Endometrium (tissue), 2 donors: ENCODE results near the gene KLF14.
"Not testable (repeated sequence)": the region's sequence is repeated elsewhere in the genome, so short reads cannot be mapped to it uniquely, and the experiment has no call there.

Source experiments
- FAIRE-seq: peaks from 2 replicates; lab custom pipeline; 2012; peaks lifted over from hg19 to GRCh38; lab: Jason Lieb, UNC
- donor health status: control.
- donor health status: control.

KLF14 gene

DNA sequence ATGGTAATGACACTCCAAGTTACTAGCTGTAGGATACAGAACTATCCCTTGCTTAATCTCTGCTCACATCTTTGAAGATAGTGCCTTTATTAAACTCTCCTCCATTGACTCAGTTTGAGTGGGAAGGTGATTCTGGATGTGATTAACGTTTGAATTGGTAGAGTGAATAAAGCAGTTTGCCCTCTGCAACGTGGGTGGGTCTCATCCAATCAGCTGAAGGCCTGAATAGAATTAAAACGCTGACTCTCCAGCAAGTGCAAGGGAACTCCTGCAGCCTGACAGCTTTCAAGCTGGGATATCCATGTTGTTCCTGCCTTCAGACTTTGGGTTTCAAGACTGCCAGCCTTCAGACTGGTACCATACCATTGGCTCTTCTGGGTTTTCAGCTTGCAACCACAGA, 21.6 kb downstream of the KLF14 start:
- FAIRE-seq = no peak

DNA sequence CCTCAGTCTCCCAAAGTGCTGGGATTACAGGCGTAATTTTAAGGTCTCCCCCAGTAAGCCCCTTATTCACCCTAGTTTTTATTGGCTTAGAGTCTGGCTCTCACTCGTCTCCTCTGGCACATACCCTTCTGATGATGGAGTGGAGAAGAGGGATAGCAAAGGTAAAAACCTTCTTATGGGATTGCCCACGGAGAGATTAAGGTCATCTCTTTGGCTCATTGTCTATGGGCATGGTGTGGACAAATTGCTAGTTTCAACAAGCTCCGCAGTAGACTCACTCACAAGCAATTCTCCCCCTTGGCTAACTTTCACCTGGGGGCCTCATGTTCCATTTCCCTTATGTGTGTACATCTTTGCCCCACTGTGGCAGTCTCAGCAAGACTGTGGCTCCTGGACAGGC, 25.2 kb downstream of the KLF14 start:
- no peak for FAIRE-seq

DNA sequence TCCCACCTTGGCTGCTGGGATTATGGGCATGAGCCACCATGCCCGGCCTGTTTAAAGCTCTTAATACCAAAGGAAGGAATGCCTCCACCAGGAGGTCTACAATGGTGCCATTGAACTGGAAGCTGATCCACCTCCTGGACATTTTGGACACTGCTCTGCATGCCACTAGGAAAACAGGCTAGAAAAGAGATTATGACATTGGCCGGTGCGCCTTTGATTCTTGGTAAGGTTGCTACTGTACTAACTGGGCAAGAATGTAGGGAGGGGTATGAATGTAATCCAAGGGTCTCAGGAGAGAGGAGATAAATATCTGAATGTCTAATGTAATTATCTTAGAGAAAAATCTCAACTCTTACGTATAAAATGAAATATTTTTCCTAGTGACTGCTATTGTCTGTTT, 26.0 kb downstream of the KLF14 start:
- no peak for FAIRE-seq

DNA sequence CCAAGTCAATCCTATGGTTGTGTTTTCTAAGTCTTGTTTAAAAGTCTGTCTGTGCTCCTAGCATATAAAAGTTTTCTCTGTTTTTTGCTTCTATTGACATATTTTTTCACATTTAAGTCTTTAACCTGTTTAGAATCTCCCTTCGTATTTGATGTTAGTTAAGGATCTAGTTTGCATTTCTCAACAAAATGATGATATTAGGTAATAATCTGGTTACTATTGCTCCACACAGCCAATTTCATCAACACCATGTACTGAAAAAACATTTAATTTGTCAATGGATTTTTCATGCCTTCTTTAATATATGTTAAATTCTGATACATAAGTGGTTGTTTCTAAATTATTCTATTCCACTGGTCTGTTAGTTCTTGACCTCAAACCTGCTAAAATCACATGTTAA, 30.2 kb downstream of the KLF14 start:
- FAIRE-seq = no peak

DNA sequence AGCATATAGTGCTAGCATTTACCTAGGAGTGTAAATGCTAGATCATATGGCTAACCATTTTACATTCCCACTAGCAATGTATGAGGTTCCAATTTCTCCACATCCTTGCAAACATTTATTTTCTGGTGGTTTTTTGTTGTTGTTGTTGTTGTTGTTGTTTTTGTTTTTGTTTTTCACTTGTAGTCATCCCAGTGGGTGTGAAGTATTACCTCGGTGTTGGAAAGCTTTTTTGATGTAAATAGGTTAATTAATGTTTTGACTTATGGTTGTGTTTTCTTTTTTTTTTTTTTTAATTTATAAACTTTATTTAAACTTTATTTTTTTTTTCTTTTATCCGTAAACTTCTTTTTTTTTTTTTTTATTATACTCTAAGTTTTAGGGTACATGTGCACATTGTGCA, 32.4 kb downstream of the KLF14 start:
- peak; percentile 18 for FAIRE-seq

DNA sequence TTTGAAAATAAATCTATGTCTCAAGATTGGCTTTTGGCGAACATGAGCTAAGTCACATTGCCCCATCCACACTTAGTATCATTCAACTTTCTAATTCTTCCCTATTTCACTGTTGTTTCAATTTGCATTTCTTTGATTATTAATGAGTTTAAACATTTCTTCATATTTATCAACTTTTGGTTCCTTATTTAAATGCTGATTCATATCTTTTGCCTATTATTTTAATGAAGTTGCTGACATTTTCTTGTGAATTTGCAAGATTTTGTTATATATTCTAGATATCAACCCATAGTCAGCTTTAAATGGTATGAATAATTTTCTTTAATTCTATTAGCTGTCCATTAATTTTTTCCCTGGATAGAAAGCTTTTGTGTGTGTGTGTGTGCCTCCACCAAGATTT, 33.2 kb downstream of the KLF14 start:
- no peak for FAIRE-seq

DNA sequence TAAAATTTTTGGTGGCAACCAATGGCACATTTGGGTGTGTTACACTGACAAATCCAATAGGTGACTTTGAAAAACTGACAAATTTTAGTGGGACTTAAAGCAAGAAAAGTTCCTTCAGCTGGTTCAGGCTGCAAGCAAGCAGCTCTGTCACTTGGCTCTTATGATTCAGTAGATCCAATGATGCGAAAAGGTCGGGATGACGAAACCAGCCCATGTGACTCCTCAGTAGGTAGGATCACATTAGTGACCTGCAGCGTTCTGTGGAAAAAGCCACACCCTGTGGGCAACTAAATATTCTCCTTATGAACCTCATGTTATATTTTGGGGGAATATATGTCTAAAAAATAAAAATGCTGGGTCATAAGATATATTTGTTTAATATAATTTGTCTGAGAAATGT, 34.3 kb downstream of the KLF14 start:
- FAIRE-seq = no peak

DNA sequence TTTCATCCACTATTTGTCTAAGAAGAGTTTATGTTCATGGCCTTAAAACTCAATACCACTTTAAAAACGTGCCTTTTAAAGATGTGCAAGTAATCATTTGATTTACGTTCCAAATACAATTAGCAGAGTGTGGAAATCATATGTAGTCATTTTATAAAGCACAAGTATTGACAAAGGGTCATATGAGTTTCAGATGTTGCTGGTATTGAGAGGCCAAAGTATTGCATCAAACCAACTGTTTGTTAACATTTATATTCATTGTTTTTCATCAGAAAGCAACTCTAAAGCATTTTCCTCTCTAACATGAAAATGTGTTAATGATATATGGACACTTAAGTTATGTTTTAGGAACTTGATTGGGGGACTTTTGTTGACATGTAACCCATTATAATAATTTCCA, 36.2 kb downstream of the KLF14 start:
- FAIRE-seq = no peak

DNA sequence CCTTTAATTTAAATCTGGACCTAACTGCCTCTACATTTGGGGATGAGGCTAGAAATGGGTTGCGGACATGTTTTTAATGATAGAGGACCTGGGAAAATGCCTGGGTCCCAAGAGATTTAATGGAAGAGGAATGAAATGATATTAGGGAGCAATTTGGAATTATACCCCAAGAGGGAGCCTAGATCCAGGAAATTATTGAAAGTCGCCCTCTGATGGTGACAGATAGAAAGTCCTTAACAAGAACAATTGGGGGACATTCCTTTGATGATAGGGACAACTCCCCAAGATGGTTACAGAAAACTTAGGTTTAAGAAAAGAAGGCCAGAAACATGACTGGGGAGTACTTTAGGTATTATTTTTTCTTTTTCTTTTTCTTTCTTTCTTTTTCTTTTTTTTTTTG, 38.2 kb downstream of the KLF14 start:
- no peak for FAIRE-seq

DNA sequence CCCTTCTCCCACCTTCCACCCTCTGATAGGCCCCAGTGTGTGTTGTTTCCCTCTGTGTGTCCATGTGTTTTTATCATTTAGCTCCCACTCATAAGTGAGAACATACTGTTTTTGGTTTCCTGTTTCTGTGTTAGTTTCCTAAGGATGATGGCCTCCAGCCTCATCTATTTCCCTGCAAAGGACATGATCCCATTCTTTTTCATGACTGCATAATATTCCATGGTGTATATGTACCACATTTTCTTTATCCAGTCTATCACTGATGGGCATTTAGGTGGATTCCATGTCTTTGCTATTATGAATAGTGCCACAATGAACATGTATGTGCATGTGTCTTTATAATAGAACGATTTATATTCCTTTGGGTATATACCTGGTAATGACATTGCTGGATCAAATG, 41.6 kb downstream of the KLF14 start:
- FAIRE-seq = not testable (repeated sequence)

DNA sequence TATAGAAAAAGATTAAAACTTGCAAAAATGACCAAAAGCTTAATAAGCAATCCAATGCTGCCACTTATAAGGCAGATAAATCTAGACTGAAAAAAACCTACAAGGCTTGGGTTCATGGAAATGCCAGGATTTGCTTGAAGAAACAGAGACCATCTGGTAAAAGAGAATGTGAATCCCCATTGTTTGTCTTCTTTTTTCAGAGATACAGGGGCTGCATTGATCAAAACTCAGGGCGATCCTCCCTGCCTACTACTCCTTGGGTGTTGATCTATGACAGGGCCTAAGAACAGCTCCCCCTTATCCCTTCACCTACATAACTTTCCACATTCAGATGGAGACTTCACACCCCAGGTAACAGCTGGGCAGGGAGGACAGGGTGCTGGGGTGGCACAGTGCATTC, 44.3 kb downstream of the KLF14 start:
- FAIRE-seq = no peak

DNA sequence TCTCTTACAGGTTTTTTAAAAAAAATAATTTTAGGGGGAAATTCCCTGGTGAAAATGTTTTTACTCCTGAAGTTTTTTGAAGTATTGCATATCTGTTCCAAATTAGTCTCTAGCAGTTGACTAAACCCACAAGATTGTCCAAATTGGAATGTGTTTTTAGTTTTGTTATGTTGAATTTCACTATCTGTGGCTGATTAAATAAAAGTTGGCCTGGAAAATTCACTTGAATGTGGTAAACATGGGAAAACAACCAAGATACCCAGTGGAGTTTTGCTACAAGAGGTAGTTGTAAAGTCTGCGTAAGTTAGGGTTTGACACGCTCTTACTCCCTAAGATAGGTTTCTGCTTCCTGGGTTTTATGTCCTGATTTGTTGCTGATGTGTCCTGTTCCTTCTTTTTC, 51.0 kb downstream of the KLF14 start:
- FAIRE-seq = peak; percentile 12
